Thyroid gland (tissue), 4 donors: Measurements from ENCODE around the gene MYH4. TPM values are rescaled to one million over a fixed set of nuclear protein-coding genes. Genes with fewer than 3 reads are reported as not detected.

Source experiments
- DNase-seq, 2 donors: peaks; one replicate each; pipeline ENCODE4 v3.0.0-alpha.2; 2019
- H3K27ac ChIP-seq, 3 donors: fragments of 200-600 bp; sonication (generic); 1 replicate in 2 of 3; 2 replicates in 1 of 3; pipeline ENCODE4 v1.5.1; 2016 to 2019; ENCODE audit warnings: mild to moderate bottlenecking in 1 of 3, moderate library complexity in 1 of 3
- H3K27me3 ChIP-seq: fragments of 200-600 bp; sonication (generic); one replicate; pipeline ENCODE4 v1.5.1; 2019
- H3K36me3 ChIP-seq, 2 donors: fragments of 200-600 bp; sonication (generic); one replicate each; pipeline ENCODE4 v1.5.1; 2016 to 2019
- H3K4me1 ChIP-seq, 2 donors: fragments of 200-600 bp; sonication (generic); one replicate each; pipeline ENCODE4 v1.5.1; 2017 to 2019
- H3K4me3 ChIP-seq, 3 donors: fragments of 200-600 bp; sonication (generic); replicated peaks in 1 of 3; 1 replicate in 2 of 3; 2 replicates in 1 of 3; pipeline ENCODE4 v1.5.1; 2016; ENCODE audit warnings: mild to moderate bottlenecking in 1 of 3
- H3K9me3 ChIP-seq: fragments of 200-600 bp; sonication (generic); one replicate; pipeline ENCODE4 v1.5.1; 2017
- CTCF ChIP-seq, 6 experiments: fragments of 200-600 bp in 3 of 6; fragments of 450-650 bp in 3 of 6; sonication (generic) in 3 of 6; IDR thresholded peaks; one replicate each; pipeline ENCODE4 v1.5.1; 2016 to 2019; ENCODE audit warnings: antibody characterized with exemption in 6 of 6, mild to moderate bottlenecking in 2 of 6, inconsistent platforms in 1 of 6, moderate library complexity in 1 of 6
- POLR2A ChIP-seq, 2 donors: fragments of 450-650 bp; IDR thresholded peaks; one replicate each; pipeline ENCODE4 v1.6.1; 2017; ENCODE audit warnings: antibody characterized with exemption in 2 of 2, mild to moderate bottlenecking in 2 of 2, moderate library complexity in 1 of 2
- WGBS, 2 donors: methylation state at CpG; one replicate each; pipeline ENCODE4 v1.1.5; 2017; 5-methylcytosine and 5-hydroxymethylcytosine counted together
- intact Hi-C: fragments of 100-400 bp; cut with DNase I; formaldehyde crosslinking; loops from one replicate; pipeline ENCODE4 v1.15.1; 2023
- total RNA-seq, 4 donors: library from RNA; depleted of rRNA; stranded (reverse); fragments of >200 nt; gene quantifications; one replicate each; pipeline ENCODE4 v1.2.3, GENCODE V29; 2016

MYH4 gene
- total RNA-seq, 4 donors from 2014 or later: not detected

GRCh38 chr17:10457952-10458351 is 11.4 kb downstream of the MYH4 start:
- Histone ChIP-seq H3K4me3 (no peak overlapping the region), H3K36me3 (no peaks in the 10 kb centered on the region), H3K9me3 (no peaks in the 10 kb centered on the region), H3K27ac (no peak overlapping the region), H3K27me3 (no peaks in the 10 kb centered on the region), H3K4me1 (no peaks in the 10 kb centered on the region)
- no peak for DNase-seq
- TF ChIP-seq CTCF (IDR thresholded peaks at IDR 0.05): no peak
- no peak for TF ChIP-seq POLR2A (IDR thresholded peaks at IDR 0.05)
- WGBS, 2 donors: 27 to 33% methylated on average over 1 of the region's 1 CpG
- intact Hi-C loops: no loop called here

GRCh38 chr17:10447026-10447931 is 22.1 kb downstream of the MYH4 start:
- Histone ChIP-seq H3K27me3 (no peaks in the 10 kb centered on the region), H3K27ac (no peak overlapping the region), H3K4me1 (no peaks in the 10 kb centered on the region), H3K36me3 (no peaks in the 10 kb centered on the region), H3K4me3 (no peak overlapping the region), H3K9me3 (no peaks in the 10 kb centered on the region)
- no peak for DNase-seq
- intact Hi-C loops: no loop called here
- TF ChIP-seq CTCF (IDR thresholded peaks at IDR 0.05) (no peak), POLR2A (IDR thresholded peaks at IDR 0.05) (no peak)
- WGBS, 2 donors: 71 to 78% methylated on average over 7 of the region's 7 CpGs

- no peaks in the 10 kb centered on the region for H3K4me1 ChIP-seq
- no peaks in the 10 kb centered on the region for H3K27me3 ChIP-seq
- no peak overlapping the region for H3K4me3 ChIP-seq
- no peaks in the 10 kb centered on the region for H3K36me3 ChIP-seq
- H3K27ac ChIP-seq: no peak overlapping the region
- no peaks in the 10 kb centered on the region for H3K9me3 ChIP-seq
- TF ChIP-seq CTCF (IDR thresholded peaks at IDR 0.05): no peak
- no peak for TF ChIP-seq POLR2A (IDR thresholded peaks at IDR 0.05)
- intact Hi-C loops: no loop called here
- WGBS, 2 donors: 52 to 57% methylated on average over 1 of the region's 1 CpG
- DNase-seq: no peak
Measured at GRCh38 chr17:10439816-10440215, 29.5 kb downstream of the MYH4 start.

GRCh38 chr17:10435096-10435495 is 34.3 kb downstream of the MYH4 start:
- intact Hi-C loops: no loop called here
- Histone ChIP-seq H3K27ac (no peak overlapping the region), H3K4me1 (no peaks in the 10 kb centered on the region), H3K36me3 (no peaks in the 10 kb centered on the region), H3K27me3 (no peaks in the 10 kb centered on the region), H3K4me3 (no peak overlapping the region), H3K9me3 (no peaks in the 10 kb centered on the region)
- 73 to 86% methylated on average over 3 of the region's 3 CpGs for WGBS, 2 donors
- TF ChIP-seq POLR2A (IDR thresholded peaks at IDR 0.05) (no peak), CTCF (IDR thresholded peaks at IDR 0.05) (no peak)
- no peak for DNase-seq

GRCh38 chr17:10429421-10430045 is 39.8 kb downstream of the MYH4 start:
- DNase-seq: no peak
- Histone ChIP-seq H3K27ac (no peak overlapping the region), H3K27me3 (no peaks in the 10 kb centered on the region), H3K9me3 (no peaks in the 10 kb centered on the region), H3K4me3 (no peak overlapping the region), H3K36me3 (no peaks in the 10 kb centered on the region), H3K4me1 (no peaks in the 10 kb centered on the region)
- WGBS, 2 donors: 75 to 82% methylated on average over 2 of the region's 2 CpGs
- intact Hi-C loops: no loop called here
- TF ChIP-seq POLR2A (IDR thresholded peaks at IDR 0.05) (no peak), CTCF (IDR thresholded peaks at IDR 0.05) (no peak)
